Measurements from ENCODE around the gene CYTH1. TPM values are rescaled to one million over a fixed set of nuclear protein-coding genes. Genes with fewer than 3 reads are reported as not detected.
A peak's percentile ranks its signal among the peaks of the same experiment; 100 is the strongest.

The CYTH1 gene
- polyA plus RNA-seq, 1 of the 3 experiments (the other 2 are of a cell fraction) = 23.8 TPM

GRCh38 chr17:78737332-78737731 is 44.7 kb downstream of the CYTH1 start (continued):
- TF ChIP-seq TEAD4 (IDR thresholded peaks at IDR 0.05; ENCODE audit: borderline replicate concordance, insufficient read depth) (0 out of 2 replicates have a peak, but pooled peaks have one; percentile 32), USF1 (IDR thresholded peaks at IDR 0.05; ENCODE audit: borderline replicate concordance, low read depth) (no peak), FOXM1 (IDR thresholded peaks at IDR 0.05; ENCODE audit: low read depth) (no peak), GATA2 (CRISPR knock-in tag; IDR thresholded peaks at IDR 0.05) (peak; percentile 95), REST (IDR thresholded peaks at IDR 0.05; ENCODE audit: low read depth, low read length) (no peak)

- Histone ChIP-seq H3K4me2 (peak overlapping the region; percentile 43), H3F3A (replicated peaks; ENCODE audit: insufficient read depth) (peaks cover 22% of the 10 kb centered on the region), H3K36me3 (replicated peaks in 1 of 2; ENCODE audit: control insufficient read depth in 1 of 2, insufficient read depth in 2 of 2, low read length in 1 of 2) (no peaks in the 10 kb centered on the region), H3K4me3 (ENCODE audit: low read depth in 2 of 2, low read length in 1 of 2) (no peak overlapping the region), H3K9me2 (no peaks in the 10 kb centered on the region), H3K27me3 (ENCODE audit: insufficient read depth) (no peaks in the 10 kb centered on the region), H3K4me1 (ENCODE audit: control insufficient read depth in 1 of 2, insufficient read depth in 2 of 2, low read depth in 1 of 2, low read length in 1 of 2) (peaks cover 33 to 54% of the 10 kb centered on the region in 2 experiments), H3K9me3 (no peaks in the 10 kb centered on the region), H2AFZ (ENCODE audit: low read depth) (no peak overlapping the region), H4K20me1 (ENCODE audit: insufficient read depth) (no peaks in the 10 kb centered on the region), H3K9ac (no peak overlapping the region), H3K79me2 (ENCODE audit: insufficient read depth) (peaks cover 80% of the 10 kb centered on the region), H3K27ac (ENCODE audit: low read depth in 2 of 2, low read length in 1 of 2) (peak overlapping the region; percentile 83 to 85)
- DNase-seq = no peak
- TF ChIP-seq USF1 (IDR thresholded peaks at IDR 0.05; ENCODE audit: borderline replicate concordance, low read depth) (no peak), NRF1 (IDR thresholded peaks at IDR 0.05; ENCODE audit: low read depth, low read length) (no peak), NFIC (IDR thresholded peaks at IDR 0.05; ENCODE audit: borderline replicate concordance) (no peak), TEAD4 (IDR thresholded peaks at IDR 0.05; ENCODE audit: borderline replicate concordance, insufficient read depth) (no peak), YY1 (IDR thresholded peaks at IDR 0.05; ENCODE audit: low read depth) (no peak), TCF12 (IDR thresholded peaks at IDR 0.05) (no peak), SIN3A (IDR thresholded peaks at IDR 0.05; ENCODE audit: borderline replicate concordance, low read depth, low read length) (no peak), GABPA (IDR thresholded peaks at IDR 0.05; ENCODE audit: low read depth) (no peak), USF2 (IDR thresholded peaks at IDR 0.05; ENCODE audit: borderline replicate concordance, low read depth, low read length) (no peak)
- ChIA-PET CTCF (interaction anchor here (1.2 to 13.4 kb wide), 5 partner anchors 10 to 240 kb away, joined by 3 to 104 read pairs (median 10); no protein-coding TSS in a partner anchor), POLR2A (interaction anchor here (0.6 to 1.1 kb wide), 3 partner anchors 10 to 20 kb away, joined by 3 to 4 read pairs (median 4); no protein-coding TSS in a partner anchor)
- WGBS (ENCODE audit: low lambda C conversion rate) = 63% methylated on average over 15 of the region's 15 CpGs
Observed at GRCh38 chr17:78736526-78737079, 45.5 kb downstream of the CYTH1 start.
